Effector memory CD4-positive, alpha-beta T cell (primary cell): ENCODE results near the gene PISD.
"Not testable (repeated sequence)": the region's sequence is repeated elsewhere in the genome, so short reads cannot be mapped to it uniquely, and the experiment has no call there.

Experiments used
- DNase-seq, 3 donors: peaks; one replicate each; pipeline ENCODE4 v3.0.0-alpha.2; 2020
- H3K27ac ChIP-seq: 2 replicates; pipeline ENCODE4 v1.7.0; 2013; ENCODE audit warnings: mild to moderate bottlenecking, low read length, moderate library complexity; ENCODE audit not compliant: insufficient read depth, poor library complexity, severe bottlenecking
- H3K27me3 ChIP-seq: replicated peaks from 2 replicates; pipeline ENCODE4 v1.7.0; 2013; ENCODE audit warnings: mild to moderate bottlenecking, low read length; ENCODE audit not compliant: insufficient read depth, control insufficient read depth, poor library complexity, severe bottlenecking
- H3K36me3 ChIP-seq: 2 replicates; pipeline ENCODE4 v1.7.0; 2013; ENCODE audit warnings: mild to moderate bottlenecking, low read length, moderate library complexity; ENCODE audit not compliant: control insufficient read depth, insufficient read depth
- H3K4me1 ChIP-seq: 2 replicates; pipeline ENCODE4 v1.7.0; 2013; ENCODE audit warnings: low read length, mild to moderate bottlenecking; ENCODE audit not compliant: control insufficient read depth, insufficient read depth, poor library complexity, severe bottlenecking
- H3K4me3 ChIP-seq: 2 replicates; pipeline ENCODE4 v1.7.0; 2013; ENCODE audit warnings: low read length, low read depth, mild to moderate bottlenecking; ENCODE audit not compliant: insufficient read depth, poor library complexity, severe bottlenecking
- H3K9me3 ChIP-seq: 2 replicates; pipeline ENCODE4 v1.7.0; 2013; ENCODE audit warnings: mild to moderate bottlenecking, low read length, moderate library complexity; ENCODE audit not compliant: control insufficient read depth

Gene PISD

GRCh38 chr22:31681349-31682345 is 19.6 kb upstream of the PISD start:
- peaks cover 22% of the 10 kb centered on the region for H3K36me3 ChIP-seq
- no peak overlapping the region for H3K27ac ChIP-seq
- no peak overlapping the region for H3K4me3 ChIP-seq
- peaks cover 4% of the 10 kb centered on the region for H3K4me1 ChIP-seq
- no peaks in the 10 kb centered on the region for H3K9me3 ChIP-seq
- no peak for DNase-seq
- H3K27me3 ChIP-seq: no peaks in the 10 kb centered on the region

- H3K4me3 ChIP-seq: no peak overlapping the region
- H3K27ac ChIP-seq: no peak overlapping the region
- no peaks in the 10 kb centered on the region for H3K9me3 ChIP-seq
- peaks cover 22% of the 10 kb centered on the region for H3K36me3 ChIP-seq
- no peak for DNase-seq
- no peaks in the 10 kb centered on the region for H3K27me3 ChIP-seq
- peaks cover 7% of the 10 kb centered on the region for H3K4me1 ChIP-seq
These were observed 18.9 kb upstream of the PISD start for GRCh38 chr22:31680861-31681341.

- Histone ChIP-seq H3K9me3 (no peaks in the 10 kb centered on the region), H3K27me3 (no peaks in the 10 kb centered on the region), H3K4me1 (peaks cover 7% of the 10 kb centered on the region), H3K27ac (no peak overlapping the region), H3K4me3 (no peak overlapping the region), H3K36me3 (peaks cover 9% of the 10 kb centered on the region)
- no peak for DNase-seq
These were observed 16.7 kb upstream of the PISD start for GRCh38 chr22:31678748-31679147.

- peaks cover 7% of the 10 kb centered on the region for H3K4me1 ChIP-seq
- peak overlapping the region; percentile 63 for H3K27ac ChIP-seq
- H3K36me3 ChIP-seq: no peaks in the 10 kb centered on the region
- peak; percentile 86 to 92 (median 91) for DNase-seq
- H3K27me3 ChIP-seq: no peaks in the 10 kb centered on the region
- peak overlapping the region; percentile 58 for H3K4me3 ChIP-seq
- no peaks in the 10 kb centered on the region for H3K9me3 ChIP-seq
These were observed 14.7 kb upstream of the PISD start for GRCh38 chr22:31676700-31677099.

- DNase-seq, H3K4me1 ChIP-seq, H3K9me3 ChIP-seq, H3K4me3 ChIP-seq, H3K36me3 ChIP-seq, H3K27ac ChIP-seq, H3K27me3 ChIP-seq: not testable (repeated sequence)
These were observed 12.2 kb upstream of the PISD start for GRCh38 chr22:31674219-31674618.

GRCh38 chr22:31668849-31669248 is 6.8 kb upstream of the PISD start:
- H3K4me3 ChIP-seq, H3K27me3 ChIP-seq, H3K36me3 ChIP-seq, H3K27ac ChIP-seq, H3K4me1 ChIP-seq, DNase-seq, H3K9me3 ChIP-seq: not testable (repeated sequence)

GRCh38 chr22:31662668-31663037 is 638 bp upstream of the PISD start:
- H3K9me3 ChIP-seq: no peaks in the 10 kb centered on the region
- peaks cover 9% of the 10 kb centered on the region for H3K4me1 ChIP-seq
- no peaks in the 10 kb centered on the region for H3K36me3 ChIP-seq
- DNase-seq: no peak
- peak overlapping the region; percentile 73 for H3K27ac ChIP-seq
- no peaks in the 10 kb centered on the region for H3K27me3 ChIP-seq
- peak overlapping the region; percentile 97 for H3K4me3 ChIP-seq

GRCh38 chr22:31660860-31661341 is 1.1 kb downstream of the PISD start:
- not testable (repeated sequence) for H3K9me3 ChIP-seq, H3K27me3 ChIP-seq, H3K36me3 ChIP-seq, H3K4me1 ChIP-seq
- peak in 2 of 3 donors; percentile 11 to 18 for DNase-seq
- H3K4me3 ChIP-seq: peak overlapping the region; percentile 97
- peak overlapping the region; percentile 73 for H3K27ac ChIP-seq

- no peaks in the 10 kb centered on the region for H3K36me3 ChIP-seq
- peaks cover 9% of the 10 kb centered on the region for H3K4me1 ChIP-seq
- H3K27ac ChIP-seq: no peak overlapping the region
- no peaks in the 10 kb centered on the region for H3K9me3 ChIP-seq
- H3K4me3 ChIP-seq: no peak overlapping the region
- H3K27me3 ChIP-seq: no peaks in the 10 kb centered on the region
- DNase-seq: no peak
These were observed 2.8 kb downstream of the PISD start for GRCh38 chr22:31659246-31659645.

- no peaks in the 10 kb centered on the region for H3K27me3 ChIP-seq
- DNase-seq: no peak
- H3K9me3 ChIP-seq: no peaks in the 10 kb centered on the region
- no peak overlapping the region for H3K27ac ChIP-seq
- no peaks in the 10 kb centered on the region for H3K4me1 ChIP-seq
- H3K4me3 ChIP-seq: no peak overlapping the region
- H3K36me3 ChIP-seq: peaks cover 9% of the 10 kb centered on the region
These were observed 7.6 kb downstream of the PISD start for GRCh38 chr22:31654408-31654807.
